ENCODE data around the gene HPSE. TPM values are rescaled to one million over a fixed set of nuclear protein-coding genes. Genes with fewer than 3 reads are reported as not detected.
"Not testable (repeated sequence)": the region's sequence is repeated elsewhere in the genome, so short reads cannot be mapped to it uniquely, and the experiment has no call there.

The HPSE gene
- total RNA-seq, 4 donors from 2014 or later = 0.42 to 1.5 (median 0.88) TPM

DNA sequence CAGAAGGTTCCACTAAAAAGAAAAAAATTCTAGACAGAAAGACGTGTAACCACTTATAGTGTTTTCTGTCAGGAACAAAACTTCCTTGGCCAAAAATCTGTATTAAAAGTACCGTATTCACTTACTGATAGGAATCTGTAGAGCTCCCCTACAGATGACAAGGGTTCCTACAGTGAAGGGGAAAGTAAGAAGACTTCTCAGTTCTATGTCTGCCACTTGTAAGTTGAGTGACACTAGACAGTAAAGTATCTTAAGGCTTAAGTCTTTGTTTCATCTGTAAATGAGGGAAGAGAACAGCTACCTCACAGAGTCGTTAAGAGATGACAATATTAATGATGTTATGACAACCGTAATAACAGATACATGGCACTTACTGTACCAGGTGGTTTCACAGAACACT, 53.3 kb downstream of the HPSE start:
- 70% methylated on average over 4 of the region's 4 CpGs for WGBS
- Histone ChIP-seq H3K4me1 (peaks cover 13 to 21% (median 15%) of the 10 kb centered on the region in 4 donors), H3K27ac (replicated peaks in 1 of 4) (no peak overlapping the region), H3K36me3 (peaks cover 0 to 9% (median 4%) of the 10 kb centered on the region in 4 donors), H3K9me3 (no peaks in the 10 kb centered on the region), H3K4me3 (no peak overlapping the region), H3K27me3 (no peaks in the 10 kb centered on the region)
- no peak for DNase-seq (ENCODE audit: extremely low spot score)
- intact Hi-C loops (cut with DNase I) = loop anchor here (5.0 to 10.0 kb wide), 5 partner anchors 173 to 819 kb away; partner anchors contain the start of genes HELQ, LIN54, MRPS18C and SEC31A
- no peak for TF ChIP-seq POLR2AphosphoS5 (IDR thresholded peaks at IDR 0.05)
- TF ChIP-seq, protein P1, sequence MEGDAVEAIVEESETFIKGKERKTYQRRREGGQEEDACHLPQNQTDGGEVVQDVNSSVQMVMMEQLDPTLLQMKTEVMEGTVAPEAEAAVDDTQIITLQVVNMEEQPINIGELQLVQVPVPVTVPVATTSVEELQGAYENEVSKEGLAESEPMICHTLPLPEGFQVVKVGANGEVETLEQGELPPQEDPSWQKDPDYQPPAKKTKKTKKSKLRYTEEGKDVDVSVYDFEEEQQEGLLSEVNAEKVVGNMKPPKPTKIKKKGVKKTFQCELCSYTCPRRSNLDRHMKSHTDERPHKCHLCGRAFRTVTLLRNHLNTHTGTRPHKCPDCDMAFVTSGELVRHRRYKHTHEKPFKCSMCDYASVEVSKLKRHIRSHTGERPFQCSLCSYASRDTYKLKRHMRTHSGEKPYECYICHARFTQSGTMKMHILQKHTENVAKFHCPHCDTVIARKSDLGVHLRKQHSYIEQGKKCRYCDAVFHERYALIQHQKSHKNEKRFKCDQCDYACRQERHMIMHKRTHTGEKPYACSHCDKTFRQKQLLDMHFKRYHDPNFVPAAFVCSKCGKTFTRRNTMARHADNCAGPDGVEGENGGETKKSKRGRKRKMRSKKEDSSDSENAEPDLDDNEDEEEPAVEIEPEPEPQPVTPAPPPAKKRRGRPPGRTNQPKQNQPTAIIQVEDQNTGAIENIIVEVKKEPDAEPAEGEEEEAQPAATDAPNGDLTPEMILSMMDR (IDR thresholded peaks at IDR 0.05) = no peak
- TF ChIP-seq POLR2A (IDR thresholded peaks at IDR 0.05; ENCODE audit: low read depth) = no peak
- TF ChIP-seq EP300 (IDR thresholded peaks at IDR 0.05) = no peak

DNA sequence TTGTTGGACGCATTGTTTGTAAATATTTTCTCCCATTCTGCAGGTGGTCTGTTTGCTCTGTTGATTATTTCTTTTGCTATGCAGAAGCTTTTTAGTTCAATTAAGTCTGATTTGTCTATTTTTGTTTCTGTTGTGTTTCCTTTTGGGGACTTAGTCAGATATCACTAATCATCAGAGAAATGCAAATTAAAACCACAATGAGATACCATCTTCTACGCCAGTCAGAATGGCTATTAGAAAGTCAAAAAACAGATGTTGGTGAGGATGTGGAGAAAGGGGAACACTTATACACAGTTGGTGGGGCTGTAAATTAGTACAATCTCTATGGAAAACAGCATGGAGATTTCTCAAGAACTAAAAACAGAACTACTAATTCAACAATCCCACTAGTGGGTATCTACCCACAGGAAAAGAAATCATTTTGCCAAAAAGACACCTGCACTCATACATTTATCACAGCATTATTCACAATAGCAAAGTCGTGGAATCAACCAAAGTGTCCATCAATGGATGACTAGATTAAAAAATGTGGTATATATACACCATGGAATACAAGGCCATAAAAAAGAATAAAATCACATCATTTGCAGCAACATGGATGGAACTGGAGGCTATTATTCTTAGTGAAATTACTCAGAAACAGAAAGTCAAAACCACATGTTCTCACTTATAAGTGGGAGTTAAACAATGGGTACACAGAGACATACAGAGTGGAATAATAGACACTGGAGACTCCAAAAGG, 58.2 kb downstream of the HPSE start:
- WGBS = 79% methylated on average over 3 of the region's 3 CpGs
- Histone ChIP-seq H3K27ac (replicated peaks in 1 of 4) (no peak overlapping the region), H3K36me3 (peaks cover 0 to 27% (median 15%) of the 10 kb centered on the region in 4 donors), H3K4me1 (no peaks in the 10 kb centered on the region), H3K27me3 (no peaks in the 10 kb centered on the region), H3K4me3 (no peak overlapping the region), H3K9me3 (no peaks in the 10 kb centered on the region)
- no peak for DNase-seq (ENCODE audit: extremely low spot score)
- intact Hi-C loops (cut with DNase I) = no loop called here
- TF ChIP-seq POLR2AphosphoS5 (IDR thresholded peaks at IDR 0.05) = no peak

DNA sequence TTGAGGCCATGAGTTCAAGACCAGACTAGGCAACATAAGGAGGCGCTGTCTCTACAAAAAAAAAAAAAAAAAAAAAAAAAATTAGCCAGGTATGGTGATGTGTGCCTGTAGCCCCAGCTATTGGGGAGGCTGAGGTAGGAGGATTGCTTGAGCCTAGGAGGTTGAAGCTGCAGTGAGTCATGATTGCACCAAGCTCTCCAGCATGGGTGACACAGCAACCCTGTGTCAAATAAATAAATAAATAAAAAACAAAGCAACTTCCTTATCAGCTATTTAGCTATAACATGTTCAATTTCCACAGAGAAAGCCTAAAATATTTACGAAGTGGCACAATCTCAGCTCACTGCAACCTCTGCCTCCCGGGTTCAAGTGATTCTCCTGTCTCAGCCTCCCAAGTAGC, 60.7 kb downstream of the HPSE start:
- H3K4me3 ChIP-seq; H3K4me1 ChIP-seq; H3K27ac ChIP-seq (replicated peaks in 1 of 4); H3K9me3 ChIP-seq; intact Hi-C loops (cut with DNase I); DNase-seq (ENCODE audit: extremely low spot score); H3K27me3 ChIP-seq: not testable (repeated sequence)
- peaks cover 0 to 46% (median 29%) of the 10 kb centered on the region in 4 donors for H3K36me3 ChIP-seq
- WGBS = 89% methylated on average over 3 of the region's 3 CpGs

DNA sequence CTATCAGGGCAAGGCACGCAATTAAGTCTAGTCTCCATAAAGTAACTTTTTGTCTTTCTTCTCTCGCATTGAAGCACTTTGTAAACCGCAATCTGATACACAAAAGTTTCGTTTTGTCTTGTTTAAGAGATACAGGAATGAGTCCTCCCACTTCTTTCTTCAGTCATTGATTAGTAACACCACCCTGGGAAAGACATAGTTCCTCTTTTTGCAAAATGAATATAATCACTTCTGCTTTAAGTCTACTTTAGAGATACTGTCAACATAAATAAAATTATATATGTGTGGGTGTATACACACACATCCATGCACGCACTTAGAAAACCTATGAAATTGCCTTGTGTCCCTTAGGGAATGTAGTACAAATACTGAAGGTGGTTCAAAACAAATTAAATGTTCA, 61.7 kb downstream of the HPSE start:
- Histone ChIP-seq H3K27me3 (no peaks in the 10 kb centered on the region), H3K4me1 (no peaks in the 10 kb centered on the region), H3K4me3 (no peak overlapping the region), H3K36me3 (peaks cover 0 to 45% (median 28%) of the 10 kb centered on the region in 4 donors), H3K9me3 (no peaks in the 10 kb centered on the region), H3K27ac (replicated peaks in 1 of 4) (no peak overlapping the region)
- no peak for DNase-seq (ENCODE audit: extremely low spot score)
- TF ChIP-seq, protein P1 (IDR thresholded peaks at IDR 0.05) = no peak
- TF ChIP-seq EP300 (IDR thresholded peaks at IDR 0.05) (no peak), POLR2A (IDR thresholded peaks at IDR 0.05; ENCODE audit: low read depth) (no peak), POLR2AphosphoS5 (IDR thresholded peaks at IDR 0.05) (no peak)
- WGBS = 84% methylated on average over 5 of the region's 5 CpGs
- intact Hi-C loops (cut with DNase I) = no loop called here

DNA sequence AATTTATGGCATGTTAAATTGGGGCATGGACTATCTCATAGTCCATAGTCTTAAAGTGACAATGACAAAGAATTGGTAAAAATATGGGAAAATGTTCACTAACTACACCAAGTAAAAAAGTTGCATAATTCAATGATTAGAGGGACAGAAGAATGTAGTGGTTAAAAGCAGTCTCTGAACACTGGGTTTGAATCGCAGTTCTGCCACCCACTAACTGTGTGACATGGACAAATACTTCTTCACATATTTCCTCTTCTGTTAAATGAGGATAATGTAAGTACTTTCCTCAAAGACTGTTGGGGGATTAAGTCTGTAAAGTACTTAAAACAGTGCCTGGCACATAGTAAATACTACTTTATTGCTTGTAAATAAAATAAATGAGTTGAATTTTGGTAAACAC, 65.4 kb downstream of the HPSE start:
- no peaks in the 10 kb centered on the region for H3K27me3 ChIP-seq
- no peak overlapping the region for H3K27ac ChIP-seq (replicated peaks in 1 of 4)
- no peak overlapping the region for H3K4me3 ChIP-seq
- no peak for DNase-seq (ENCODE audit: extremely low spot score)
- intact Hi-C loops (cut with DNase I) = no loop called here
- TF ChIP-seq POLR2AphosphoS5 (IDR thresholded peaks at IDR 0.05) (no peak), EP300 (IDR thresholded peaks at IDR 0.05) (no peak), POLR2A (IDR thresholded peaks at IDR 0.05; ENCODE audit: low read depth) (no peak)
- TF ChIP-seq, protein P1 (IDR thresholded peaks at IDR 0.05) = no peak
- 83% methylated on average over 1 of the region's 1 CpG for WGBS
- H3K9me3 ChIP-seq = no peaks in the 10 kb centered on the region
- H3K36me3 ChIP-seq = peaks cover 0 to 71% (median 31%) of the 10 kb centered on the region in 4 donors
- no peaks in the 10 kb centered on the region for H3K4me1 ChIP-seq
